Measurements from ENCODE around the gene SPON1.
"Not testable (repeated sequence)": the region's sequence is repeated elsewhere in the genome, so short reads cannot be mapped to it uniquely, and the experiment has no call there.

SPON1 gene

GRCh38 chr11:13966486-13966885 lies 4.0 kb downstream of the SPON1 start:
- H3K4me3 Mint-ChIP-seq, result no peak overlapping the region
- H3K4me1 Mint-ChIP-seq, result peaks cover 8% of the 10 kb centered on the region
- DNase-seq (ENCODE audit: low spot score in 2 of 2) (no peak), ATAC-seq (replicated peaks; ENCODE audit: extremely low read depth, poor library complexity, severe bottlenecking) (no peak)
- H3K36me3 Mint-ChIP-seq (ENCODE audit: insufficient read depth), result no peaks in the 10 kb centered on the region
- peaks cover 75% of the 10 kb centered on the region for H3K27me3 Mint-ChIP-seq
- H3K9me3 Mint-ChIP-seq, result no peaks in the 10 kb centered on the region
- H3K27ac Mint-ChIP-seq (ENCODE audit: low read depth), result no peak overlapping the region

GRCh38 chr11:13970986-13971385 lies 8.5 kb downstream of the SPON1 start:
- no peak for ATAC-seq (replicated peaks; ENCODE audit: extremely low read depth, poor library complexity, severe bottlenecking)
- no peak for DNase-seq (ENCODE audit: low spot score in 2 of 2)
- Mint-ChIP-seq H3K9me3 (no peaks in the 10 kb centered on the region), H3K36me3 (ENCODE audit: insufficient read depth) (no peaks in the 10 kb centered on the region), H3K4me3 (no peak overlapping the region), H3K27me3 (peaks cover 50% of the 10 kb centered on the region), H3K27ac (ENCODE audit: low read depth) (no peak overlapping the region), H3K4me1 (no peaks in the 10 kb centered on the region)

DNA sequence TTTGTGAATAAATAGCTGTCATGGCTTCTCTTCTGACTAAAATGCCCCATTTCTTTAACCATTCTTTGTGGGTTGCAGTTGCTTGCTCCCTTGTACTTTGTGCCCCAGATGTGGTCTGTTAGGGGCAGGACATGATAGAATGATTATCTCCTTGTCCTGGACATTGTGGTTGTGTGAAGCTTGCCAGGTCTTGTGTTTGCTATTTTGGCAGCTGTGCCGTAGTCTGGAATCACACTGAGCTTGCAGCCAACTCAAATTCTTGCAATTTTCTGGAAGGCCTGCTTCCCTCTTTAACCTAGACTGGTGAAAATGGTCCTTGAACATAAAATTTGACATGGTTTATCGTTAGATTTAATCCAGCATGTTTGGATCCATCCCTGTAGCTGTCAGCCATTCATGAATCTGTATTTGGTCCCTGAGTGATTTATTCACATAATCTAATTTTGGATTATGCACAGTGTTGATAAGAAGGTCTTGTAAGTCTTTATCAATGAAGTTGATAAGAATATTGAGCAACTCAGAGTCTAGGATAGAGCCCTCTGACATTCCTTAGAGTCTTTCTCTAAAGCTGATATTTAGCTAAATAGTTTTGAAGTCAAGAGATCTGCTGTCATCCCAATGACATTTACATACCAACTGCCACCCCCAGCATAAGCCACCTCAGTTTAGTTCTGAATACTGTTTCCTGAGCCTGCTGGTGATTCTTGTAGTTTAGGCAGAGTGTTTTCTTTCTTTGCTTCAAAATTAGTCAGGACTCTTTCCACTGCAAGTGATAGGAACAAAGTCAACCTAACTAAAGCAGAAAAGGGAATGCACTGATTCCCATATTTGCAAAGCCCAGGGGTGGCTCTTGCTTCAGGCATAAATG lies 9.8 kb downstream of the SPON1 start:
- H3K27ac Mint-ChIP-seq (ENCODE audit: low read depth), result no peak overlapping the region
- ATAC-seq (replicated peaks; ENCODE audit: extremely low read depth, poor library complexity, severe bottlenecking) (no peak), DNase-seq (ENCODE audit: low spot score in 2 of 2) (no peak)
- no peaks in the 10 kb centered on the region for H3K9me3 Mint-ChIP-seq
- H3K27me3 Mint-ChIP-seq, result peaks cover 40% of the 10 kb centered on the region
- H3K4me3 Mint-ChIP-seq, result no peak overlapping the region
- no peaks in the 10 kb centered on the region for H3K36me3 Mint-ChIP-seq (ENCODE audit: insufficient read depth)
- H3K4me1 Mint-ChIP-seq, result no peaks in the 10 kb centered on the region

- Mint-ChIP-seq H3K4me3 (no peak overlapping the region), H3K27me3 (peaks cover 40% of the 10 kb centered on the region), H3K36me3 (ENCODE audit: insufficient read depth) (no peaks in the 10 kb centered on the region), H3K4me1 (no peaks in the 10 kb centered on the region), H3K27ac (ENCODE audit: low read depth) (no peak overlapping the region), H3K9me3 (no peaks in the 10 kb centered on the region)
- DNase-seq (ENCODE audit: low spot score in 2 of 2) (no peak), ATAC-seq (replicated peaks; ENCODE audit: extremely low read depth, poor library complexity, severe bottlenecking) (no peak)
These were observed 10.4 kb downstream of the SPON1 start for GRCh38 chr11:13972944-13973343.

DNA sequence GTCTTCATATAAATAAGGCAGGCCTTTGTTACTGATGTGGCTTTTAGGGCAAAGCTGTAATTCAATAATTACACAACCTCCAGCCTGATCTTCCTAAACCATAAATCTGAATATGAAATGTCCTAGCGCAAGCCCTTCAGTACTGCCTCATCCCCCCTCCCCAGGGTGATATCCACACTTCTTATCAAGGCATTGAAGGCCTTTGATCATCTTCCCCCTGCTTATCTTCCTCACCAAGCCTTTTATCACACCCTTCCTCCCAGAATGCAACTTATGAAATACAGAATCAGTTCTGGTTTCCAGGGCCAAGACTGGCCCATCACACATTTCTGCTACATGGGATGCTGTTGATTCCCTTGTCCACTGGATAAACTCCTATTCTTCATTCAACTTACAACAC lies 12.1 kb downstream of the SPON1 start:
- ATAC-seq (replicated peaks; ENCODE audit: extremely low read depth, poor library complexity, severe bottlenecking), result no peak
- H3K27ac Mint-ChIP-seq (ENCODE audit: low read depth), result no peak overlapping the region
- no peaks in the 10 kb centered on the region for H3K9me3 Mint-ChIP-seq
- H3K4me3 Mint-ChIP-seq, result no peak overlapping the region
- H3K36me3 Mint-ChIP-seq (ENCODE audit: insufficient read depth), result no peaks in the 10 kb centered on the region
- no peak for DNase-seq (ENCODE audit: low spot score in 2 of 2)
- no peaks in the 10 kb centered on the region for H3K4me1 Mint-ChIP-seq
- H3K27me3 Mint-ChIP-seq, result peaks cover 51% of the 10 kb centered on the region

GRCh38 chr11:13983081-13983751 lies 20.7 kb downstream of the SPON1 start:
- peaks cover 18% of the 10 kb centered on the region for H3K27me3 Mint-ChIP-seq
- H3K36me3 Mint-ChIP-seq (ENCODE audit: insufficient read depth), result no peaks in the 10 kb centered on the region
- no peak overlapping the region for H3K4me3 Mint-ChIP-seq
- H3K27ac Mint-ChIP-seq (ENCODE audit: low read depth), result no peak overlapping the region
- H3K9me3 Mint-ChIP-seq, result no peaks in the 10 kb centered on the region
- DNase-seq (ENCODE audit: low spot score in 2 of 2) (no peak), ATAC-seq (replicated peaks; ENCODE audit: extremely low read depth, poor library complexity, severe bottlenecking) (no peak)
- H3K4me1 Mint-ChIP-seq, result no peaks in the 10 kb centered on the region

DNA sequence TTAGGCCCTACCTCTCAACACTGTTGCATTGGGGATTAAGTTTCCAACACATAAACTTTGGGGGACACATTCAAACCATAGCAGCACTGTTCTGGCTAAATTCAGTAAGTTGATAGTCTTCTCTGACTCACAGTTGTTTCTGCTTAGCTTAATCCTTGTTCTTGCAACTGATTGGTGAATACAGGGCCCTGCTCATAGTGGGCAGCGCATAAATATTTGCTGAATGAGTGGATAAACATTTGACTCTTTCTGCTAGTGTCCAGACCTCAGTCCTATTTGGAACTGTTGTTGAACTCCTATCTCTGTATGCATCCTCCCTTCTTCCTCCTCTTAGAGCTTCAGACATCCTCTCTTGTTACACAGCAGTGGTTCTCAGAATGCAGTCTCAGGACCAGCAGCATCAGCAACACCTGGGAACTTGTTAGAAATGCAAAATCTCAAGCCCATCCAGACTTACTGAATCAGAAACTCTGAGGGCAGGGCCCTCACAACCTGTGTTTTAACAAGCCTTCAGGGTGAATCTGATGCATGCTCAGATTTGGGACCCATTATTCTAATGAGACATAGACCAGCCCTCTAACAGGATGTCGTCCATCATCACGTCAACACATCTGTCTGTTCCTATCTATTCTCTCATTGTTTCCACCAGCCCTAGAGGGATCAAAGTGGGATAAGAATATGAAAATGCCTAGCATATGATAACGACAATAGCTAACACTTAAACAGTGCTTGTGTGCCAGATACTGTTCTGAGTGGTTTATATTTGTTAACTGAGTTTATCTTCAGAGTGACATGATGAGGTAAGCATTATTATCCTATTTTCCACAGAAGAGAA lies 22.3 kb downstream of the SPON1 start:
- Mint-ChIP-seq H3K9me3 (no peaks in the 10 kb centered on the region), H3K27me3 (peaks cover 1% of the 10 kb centered on the region), H3K4me1 (no peaks in the 10 kb centered on the region), H3K27ac (ENCODE audit: low read depth) (no peak overlapping the region), H3K36me3 (ENCODE audit: insufficient read depth) (no peaks in the 10 kb centered on the region), H3K4me3 (no peak overlapping the region)
- DNase-seq (ENCODE audit: low spot score in 2 of 2), result no peak
- ATAC-seq (replicated peaks; ENCODE audit: extremely low read depth, poor library complexity, severe bottlenecking), result no peak

GRCh38 chr11:13986695-13987094 lies 24.2 kb downstream of the SPON1 start:
- not testable (repeated sequence) for DNase-seq (ENCODE audit: low spot score in 2 of 2); H3K4me3 Mint-ChIP-seq; H3K27ac Mint-ChIP-seq (ENCODE audit: low read depth); ATAC-seq (replicated peaks; ENCODE audit: extremely low read depth, poor library complexity, severe bottlenecking); H3K4me1 Mint-ChIP-seq; H3K36me3 Mint-ChIP-seq (ENCODE audit: insufficient read depth); H3K9me3 Mint-ChIP-seq
- peaks cover 18% of the 10 kb centered on the region for H3K27me3 Mint-ChIP-seq

DNA sequence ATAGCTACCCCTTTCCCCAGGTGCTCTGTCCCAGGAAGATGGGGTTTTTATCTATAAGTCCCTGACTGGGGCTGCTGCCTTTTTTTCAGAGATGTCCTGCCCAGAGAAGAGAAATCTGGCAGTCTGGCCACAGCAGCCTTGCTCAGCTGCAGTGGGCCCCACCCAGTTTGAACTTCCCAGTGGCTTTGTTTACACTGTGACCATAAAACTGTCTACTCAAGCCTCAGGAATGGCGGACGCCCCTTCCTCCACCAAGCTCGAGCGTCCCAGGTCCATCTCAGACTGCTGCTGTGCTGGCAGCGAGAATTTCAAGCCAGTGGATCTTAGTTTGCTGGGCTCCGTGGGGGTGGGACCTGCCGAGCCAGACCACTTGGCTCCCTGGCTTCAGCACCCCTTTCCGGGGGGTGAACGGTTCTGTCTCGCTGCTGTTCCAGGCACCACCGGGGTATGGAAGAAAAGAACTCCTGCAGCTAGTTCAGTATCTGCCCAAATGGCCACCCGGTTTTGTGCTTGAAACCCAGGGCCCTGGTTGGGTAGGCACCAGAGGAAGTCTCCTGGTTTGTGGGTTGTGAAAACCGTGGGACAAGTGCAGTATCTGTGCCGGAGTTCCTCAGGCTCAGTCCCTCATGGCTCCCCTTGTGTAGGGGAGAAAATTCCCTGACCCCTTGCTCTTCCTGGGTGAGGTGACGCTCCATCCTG lies 29.8 kb downstream of the SPON1 start:
- not testable (repeated sequence) for H3K4me3 Mint-ChIP-seq; H3K36me3 Mint-ChIP-seq (ENCODE audit: insufficient read depth); H3K9me3 Mint-ChIP-seq; H3K4me1 Mint-ChIP-seq; DNase-seq (ENCODE audit: low spot score in 2 of 2); ATAC-seq (replicated peaks; ENCODE audit: extremely low read depth, poor library complexity, severe bottlenecking); H3K27ac Mint-ChIP-seq (ENCODE audit: low read depth)
- peaks cover 28% of the 10 kb centered on the region for H3K27me3 Mint-ChIP-seq

DNA sequence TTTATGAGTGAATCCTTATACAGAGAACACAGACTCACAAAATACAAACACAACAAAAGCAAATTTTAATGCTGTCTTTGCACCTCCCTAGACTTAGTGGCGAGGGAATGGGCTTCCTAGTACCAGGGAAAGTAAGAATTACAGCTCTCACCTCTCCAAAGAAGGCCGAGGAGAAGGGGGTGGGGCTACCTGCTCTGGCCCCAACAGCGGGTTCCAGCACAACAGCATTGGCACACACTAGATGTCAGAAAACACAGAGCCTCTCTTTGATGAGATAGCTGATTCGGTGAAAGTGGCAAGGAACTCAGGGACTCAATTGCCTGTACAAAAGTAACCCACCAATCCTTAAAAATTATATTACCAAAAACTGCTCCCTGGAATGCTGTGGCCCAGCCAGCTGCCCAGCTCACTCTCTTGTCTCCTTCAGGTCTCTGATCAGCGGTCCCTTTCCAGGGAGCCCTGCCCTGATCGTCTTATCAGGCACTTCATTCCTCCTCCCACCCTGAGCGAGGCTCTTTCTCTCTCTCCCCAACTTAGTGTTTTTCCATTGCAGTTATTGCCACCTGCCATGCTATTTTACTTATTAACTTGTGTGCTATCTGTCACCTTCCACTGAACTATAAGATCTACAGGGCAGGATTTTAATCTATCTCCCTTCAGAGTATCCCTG lies 30.7 kb downstream of the SPON1 start:
- DNase-seq (ENCODE audit: low spot score in 2 of 2) (no peak), ATAC-seq (replicated peaks; ENCODE audit: extremely low read depth, poor library complexity, severe bottlenecking) (no peak)
- H3K27ac Mint-ChIP-seq (ENCODE audit: low read depth), result no peak overlapping the region
- H3K9me3 Mint-ChIP-seq, result no peaks in the 10 kb centered on the region
- H3K4me1 Mint-ChIP-seq, result no peaks in the 10 kb centered on the region
- H3K27me3 Mint-ChIP-seq, result peaks cover 31% of the 10 kb centered on the region
- no peaks in the 10 kb centered on the region for H3K36me3 Mint-ChIP-seq (ENCODE audit: insufficient read depth)
- H3K4me3 Mint-ChIP-seq, result no peak overlapping the region

DNA sequence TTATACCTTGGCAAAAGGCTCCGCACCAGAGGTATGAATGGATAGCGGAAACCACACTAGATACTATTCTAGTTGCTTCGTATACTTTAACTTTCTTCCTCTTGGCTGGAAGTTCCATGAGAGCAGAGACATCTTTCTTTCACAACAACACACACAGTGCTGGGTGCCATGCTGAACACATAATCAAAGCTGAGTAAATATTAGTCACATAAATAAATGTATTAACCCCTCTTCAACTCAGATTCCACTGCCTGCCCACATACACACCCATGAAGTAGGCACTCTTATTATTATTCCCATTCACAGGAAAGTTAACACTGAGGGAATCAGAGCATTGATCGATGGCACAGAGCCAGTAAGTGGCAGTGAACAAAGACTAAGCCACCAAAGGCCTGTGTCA lies 35.4 kb downstream of the SPON1 start:
- DNase-seq (ENCODE audit: low spot score in 2 of 2), result no peak
- peaks cover 11% of the 10 kb centered on the region for H3K9me3 Mint-ChIP-seq
- ATAC-seq (replicated peaks; ENCODE audit: extremely low read depth, poor library complexity, severe bottlenecking), result no peak
- peaks cover 49% of the 10 kb centered on the region for H3K27me3 Mint-ChIP-seq
- H3K36me3 Mint-ChIP-seq (ENCODE audit: insufficient read depth), result no peaks in the 10 kb centered on the region
- no peak overlapping the region for H3K4me3 Mint-ChIP-seq
- no peaks in the 10 kb centered on the region for H3K4me1 Mint-ChIP-seq
- H3K27ac Mint-ChIP-seq (ENCODE audit: low read depth), result no peak overlapping the region

DNA sequence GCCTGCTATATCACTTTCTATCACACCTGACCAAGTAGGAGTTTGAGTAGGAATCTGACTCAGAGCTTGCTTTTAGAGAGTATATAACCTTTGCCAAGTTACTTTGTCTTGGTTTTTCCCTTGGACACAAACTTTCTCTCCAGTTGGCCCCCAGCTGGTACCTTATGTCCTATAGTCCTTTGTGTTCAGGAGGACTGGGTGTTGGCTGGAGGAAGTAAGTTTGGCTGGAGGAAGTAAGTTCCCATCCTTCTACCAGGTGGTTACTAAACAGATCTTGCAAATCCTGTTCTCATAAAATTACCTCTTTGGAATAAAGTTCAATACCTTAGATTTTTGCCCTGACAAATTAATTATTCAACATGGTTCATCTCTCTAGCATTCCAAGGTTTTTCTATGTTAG lies 37.2 kb downstream of the SPON1 start:
- ATAC-seq (replicated peaks; ENCODE audit: extremely low read depth, poor library complexity, severe bottlenecking) (no peak), DNase-seq (ENCODE audit: low spot score in 2 of 2) (no peak)
- Mint-ChIP-seq H3K4me3 (no peak overlapping the region), H3K4me1 (no peaks in the 10 kb centered on the region), H3K9me3 (peaks cover 11% of the 10 kb centered on the region), H3K27ac (ENCODE audit: low read depth) (no peak overlapping the region), H3K36me3 (ENCODE audit: insufficient read depth) (no peaks in the 10 kb centered on the region), H3K27me3 (peaks cover 49% of the 10 kb centered on the region)
